Left colon (tissue), 2 donors: Measurements from ENCODE around the gene C4B. TPM values are rescaled to one million over a fixed set of nuclear protein-coding genes. Genes with fewer than 3 reads are reported as not detected.
"Not testable (repeated sequence)": the region's sequence is repeated elsewhere in the genome, so short reads cannot be mapped to it uniquely, and the experiment has no call there.

Source experiments
- ATAC-seq: fragments of 200-7000 bp; cut with Tn5 transposase; one replicate; pipeline ENCODE4 v1.9.1; 2020; ENCODE audit warnings: mild to moderate bottlenecking, moderate library complexity
- DNase-seq, 2 donors: peaks; one replicate each; pipeline ENCODE4 v3.0.0-alpha.2; 2020
- intact Hi-C, 2 donors: fragments of 100-400 bp; cut with DNase I in 1 of 2; cut with micrococcal nuclease in 1 of 2; formaldehyde crosslinking; loops; one replicate each; pipeline versions ENCODE4 v1.11.2 to v1.14.0; 2022; cut with DNase I, micrococcal nuclease
- long read RNA-seq: library from polyadenylated mRNA; unstranded; transcript quantifications from one replicate; pipeline ENCODE4 v2.0.0, GENCODE V29; 2021
- total RNA-seq, 2 donors: library from RNA; stranded (reverse); fragmentation: NEBNext Ultra II Directional; extraction: Animal tissue kit (Norgen Biotek cat#: 25700); gene quantifications; one replicate each; pipeline ENCODE4 v1.2.1, GENCODE V29; 2021
- donor health status: DM: no; HTN: no; CAD: no.
- donor health status: DM: yes; HTN: yes; CAD: no.

Gene C4B
- 10 to 100 TPM in 1 of 2 donors, 1 to 10 TPM in 1; 3.8 to 31.2 TPM for total RNA-seq
- long read RNA-seq, partial matches to known transcripts = 0 of 1 reads
- long read RNA-seq, other reads (novel, unspliced or antisense) = 1 of 1 reads

- DNase-seq, intact Hi-C loops, ATAC-seq: not testable (repeated sequence)
Measured at GRCh38 chr6:32014547-32014946, at the start of gene C4B. TSS of gene C4B (plus strand) at chr6:32014795. CDS start at chr6:32014846, 51 bp downstream.

GRCh38 chr6:31965700-31966099, 48.9 kb upstream of the C4B start:
- intact Hi-C loops = no loop called here
- ATAC-seq (no peak), DNase-seq (no peak)

DNA sequence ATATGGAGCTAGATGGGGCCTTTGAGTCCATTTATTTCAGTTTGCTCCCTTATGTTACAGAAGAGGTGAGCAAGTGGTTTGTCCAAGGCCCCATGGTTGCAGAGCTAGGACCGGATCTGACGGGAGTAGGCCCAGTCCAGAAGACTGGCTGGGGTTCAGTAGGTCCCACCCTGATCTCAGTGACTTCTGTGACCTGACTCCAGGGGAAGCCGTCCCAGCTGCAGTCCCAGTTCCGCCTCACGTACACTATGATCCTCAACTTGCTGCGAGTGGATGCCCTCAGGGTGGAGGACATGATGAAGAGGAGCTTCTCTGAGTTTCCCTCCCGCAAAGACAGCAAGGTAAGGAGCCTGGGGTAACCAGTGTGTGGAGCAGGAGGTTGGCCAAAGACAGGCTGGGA, 48.1 kb upstream of the C4B start:
- no peak for DNase-seq
- intact Hi-C loops = no loop called here
- no peak for ATAC-seq

DNA sequence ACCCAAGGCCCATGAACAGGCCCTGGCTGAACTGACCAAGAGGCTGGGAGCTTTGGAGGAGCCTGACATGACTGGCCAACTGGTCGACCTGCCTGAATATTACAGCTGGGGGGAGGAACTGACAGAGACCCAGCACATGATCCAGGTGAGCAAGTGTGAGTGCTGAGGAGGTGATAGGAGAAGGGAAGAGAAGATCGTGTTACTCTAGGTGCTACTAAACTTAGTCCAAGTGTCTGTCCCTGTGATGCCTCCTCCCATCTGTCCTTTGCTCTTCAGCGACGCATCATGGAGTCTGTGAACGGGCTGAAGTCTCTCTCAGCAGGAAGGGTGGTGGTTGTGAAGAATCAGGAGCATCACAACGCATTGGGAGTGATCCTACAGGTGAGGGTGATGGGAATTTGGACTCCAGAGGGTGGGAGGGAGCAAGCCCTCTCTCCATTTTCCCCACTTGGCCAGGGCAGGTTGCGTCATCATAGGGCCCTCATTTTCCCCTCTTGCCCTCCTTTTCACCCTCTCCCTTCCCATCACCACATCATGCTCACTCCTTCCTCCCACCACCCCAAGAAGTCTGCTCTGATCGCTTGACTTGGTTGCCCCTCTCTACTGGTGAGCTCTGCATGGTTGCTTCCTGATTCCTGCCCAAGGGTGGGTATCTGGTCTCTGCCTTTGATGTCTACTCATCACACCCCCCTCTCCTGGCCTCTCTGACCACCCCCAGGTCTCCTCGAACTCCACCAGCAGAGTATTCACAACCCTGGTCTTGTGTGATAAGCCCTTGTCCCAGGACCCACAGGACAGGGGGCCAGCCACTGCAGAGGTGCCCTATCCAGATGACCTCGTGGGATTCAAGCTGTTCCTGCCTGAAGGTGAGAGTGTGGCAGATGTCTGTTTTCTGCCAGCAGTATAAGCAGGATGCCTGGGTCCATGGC, 47.3 kb upstream of the C4B start:
- DNase-seq (no peak), ATAC-seq (no peak)
- intact Hi-C loops = no loop called here

DNA sequence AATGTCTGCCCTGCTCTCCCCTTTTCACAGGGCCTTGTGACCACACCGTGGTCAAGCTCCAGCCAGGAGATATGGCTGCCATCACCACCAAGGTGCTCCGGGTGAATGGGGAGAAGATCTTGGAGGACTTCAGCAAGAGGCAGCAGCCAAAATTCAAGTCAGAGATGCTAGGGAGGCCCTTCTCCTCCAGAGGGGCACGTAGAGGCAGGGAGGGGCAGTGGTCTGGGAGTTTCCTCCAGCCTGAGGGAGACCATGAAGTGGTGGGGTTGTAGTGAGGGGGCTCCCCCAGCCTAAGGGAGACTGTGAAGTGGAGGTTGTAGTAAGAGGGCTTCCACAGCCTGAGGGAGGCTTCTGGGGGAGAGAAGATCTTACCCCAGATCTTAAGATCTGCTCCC, 46.7 kb upstream of the C4B start:
- DNase-seq = no peak
- intact Hi-C loops = no loop called here
- no peak for ATAC-seq

- DNase-seq = no peak
- no peak for ATAC-seq
- intact Hi-C loops = no loop called here
Measured at GRCh38 chr6:31968326-31968725, 46.3 kb upstream of the C4B start.

DNA sequence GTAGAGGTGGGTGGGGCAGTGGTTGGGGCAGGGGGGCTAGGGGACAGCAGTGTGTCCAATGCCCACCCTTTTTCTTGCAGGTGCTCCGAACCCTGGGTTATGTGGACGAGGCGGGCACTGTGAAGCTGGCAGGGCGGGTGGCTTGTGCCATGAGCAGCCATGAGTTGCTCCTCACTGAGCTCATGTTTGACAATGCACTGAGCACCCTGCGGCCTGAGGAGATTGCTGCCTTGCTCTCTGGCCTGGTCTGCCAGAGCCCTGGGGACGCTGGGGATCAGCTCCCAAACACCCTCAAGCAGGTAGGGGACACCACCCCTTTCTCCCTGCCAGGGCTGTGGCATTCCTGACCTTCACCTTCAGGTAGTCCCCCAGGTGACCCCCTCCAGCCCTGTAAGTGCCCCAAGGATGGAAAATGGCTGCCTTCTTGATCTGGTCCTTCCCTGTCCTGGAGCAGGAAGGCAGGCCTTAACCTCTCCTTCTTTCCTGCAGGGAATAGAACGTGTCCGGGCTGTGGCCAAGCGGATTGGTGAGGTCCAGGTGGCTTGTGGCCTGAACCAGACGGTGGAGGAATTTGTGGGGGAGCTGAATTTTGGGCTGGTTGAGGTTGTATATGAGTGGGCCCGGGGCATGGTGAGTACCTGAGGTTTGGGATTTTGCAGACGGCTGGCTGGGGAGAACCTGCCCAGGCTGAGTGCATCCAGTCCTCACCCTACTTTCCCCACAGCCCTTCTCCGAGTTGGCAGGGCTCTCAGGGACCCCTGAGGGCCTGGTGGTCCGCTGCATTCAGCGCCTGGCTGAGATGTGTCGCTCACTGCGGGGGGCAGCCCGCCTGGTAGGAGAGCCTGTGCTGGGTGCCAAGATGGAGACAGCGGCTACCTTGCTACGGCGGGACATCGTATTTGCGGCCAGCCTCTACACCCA, 45.5 kb upstream of the C4B start:
- intact Hi-C loops = no loop called here
- peak in 1 of 2 donors; percentile 20 for DNase-seq
- ATAC-seq = no peak

DNA sequence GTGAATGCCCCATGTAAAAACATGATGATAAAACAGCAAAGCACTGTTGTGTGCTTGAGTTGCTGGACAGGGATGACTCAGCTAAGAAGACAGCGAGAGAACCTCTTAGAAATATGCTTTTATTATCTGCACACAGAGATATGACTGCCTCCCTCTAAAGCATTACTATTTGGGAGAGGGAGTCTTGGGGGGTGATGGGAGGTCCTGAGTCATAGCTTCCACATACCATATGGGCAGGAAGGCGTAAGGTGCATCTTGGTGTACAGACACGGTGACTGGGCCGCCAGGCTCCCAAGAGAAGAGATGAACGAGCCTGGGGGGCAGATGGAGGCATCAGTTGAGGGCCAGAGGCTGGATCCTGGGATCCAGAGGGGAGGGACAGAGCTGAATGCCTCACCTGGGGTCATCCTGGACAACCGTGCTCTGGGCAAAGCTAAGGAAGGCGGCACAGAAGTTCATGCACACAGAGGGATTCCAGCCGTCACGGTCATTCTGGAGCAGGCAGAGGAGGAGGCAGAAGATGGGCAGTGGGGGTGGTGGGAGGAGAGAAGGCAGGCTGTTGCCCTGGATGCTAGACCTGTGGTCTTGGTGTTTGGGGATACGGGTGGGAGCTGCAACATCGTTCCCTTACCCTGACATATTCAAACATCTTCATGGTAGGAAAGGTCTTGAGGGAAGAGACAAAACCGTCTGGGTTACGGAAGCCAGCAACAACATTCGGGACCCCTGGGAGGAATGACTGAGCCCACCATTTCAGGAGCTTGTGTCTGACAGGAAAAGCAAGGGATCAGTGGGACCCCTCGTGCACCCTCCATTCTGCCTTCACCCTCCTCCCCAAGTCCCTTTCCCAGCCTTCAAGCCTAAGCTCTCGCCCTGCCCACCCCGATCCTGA, 44.6 kb upstream of the C4B start:
- intact Hi-C loops = no loop called here
- DNase-seq = peak in 1 of 2 donors; percentile 12
- no peak for ATAC-seq

GRCh38 chr6:31970604-31971271, 43.9 kb upstream of the C4B start:
- peak in 1 of 2 donors; percentile 25 for DNase-seq
- no peak for ATAC-seq

GRCh38 chr6:31971279-31971992, 43.2 kb upstream of the C4B start:
- DNase-seq (peak; percentile 25 to 26), ATAC-seq (no peak)
- intact Hi-C loops = no loop called here

More at GRCh38 chr6:31970604-31971271, 43.9 kb upstream of the C4B start:
- intact Hi-C loops = no loop called here

DNA sequence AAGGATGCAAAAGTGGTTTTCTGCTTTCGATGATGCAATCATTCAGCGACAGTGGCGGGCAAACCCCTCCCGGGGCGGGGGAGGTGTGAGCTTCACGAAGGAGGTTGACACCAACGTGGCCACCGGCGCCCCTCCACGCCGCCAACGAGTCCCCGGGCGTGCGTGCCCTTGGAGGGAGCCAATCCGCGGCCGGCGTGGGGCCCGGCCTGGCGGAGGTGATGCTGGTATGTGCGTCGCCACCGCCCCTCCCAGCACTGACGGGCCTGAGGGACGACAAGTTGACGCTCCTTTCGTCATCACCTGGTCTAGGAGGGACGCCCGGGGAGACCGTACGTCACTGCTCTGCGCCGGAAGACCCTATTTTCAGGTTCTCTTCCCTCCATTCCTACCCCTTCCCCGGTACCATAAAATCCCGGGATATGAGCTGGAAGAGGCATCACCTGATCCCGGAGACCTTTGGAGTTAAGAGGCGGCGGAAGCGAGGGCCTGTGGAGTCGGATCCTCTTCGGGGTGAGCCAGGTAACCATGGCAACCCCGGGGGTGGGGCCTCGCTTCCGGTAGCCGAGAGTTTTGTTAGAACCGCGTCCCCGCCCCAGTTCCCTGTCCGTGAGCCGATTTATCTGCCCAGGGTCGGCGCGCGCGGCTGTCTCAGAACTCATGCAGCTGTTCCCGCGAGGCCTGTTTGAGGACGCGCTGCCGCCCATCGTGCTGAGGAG, 42.4 kb upstream of the C4B start, which contains the start of gene DXO:
TSS of gene DXO (minus strand) at position 146 of the 716 bp plus-strand sequence. CDS start 463 bp downstream, outside the sequence.
- ATAC-seq (peak; percentile 93), DNase-seq (peak; percentile 97 to 98)
- intact Hi-C loops = no loop called here

GRCh38 chr6:31972709-31973350, 41.8 kb upstream of the C4B start:
- ATAC-seq = no peak
- peak in 1 of 2 donors; percentile 18 for DNase-seq
- intact Hi-C loops = no loop called here

GRCh38 chr6:31976065-31976464, 38.5 kb upstream of the C4B start:
- DNase-seq = peak in 1 of 2 donors; percentile 17
- ATAC-seq, intact Hi-C loops: not testable (repeated sequence)

- ATAC-seq (no peak), DNase-seq (no peak)
- intact Hi-C loops = no loop called here
Measured at GRCh38 chr6:31977816-31978431, 36.7 kb upstream of the C4B start.

DNA sequence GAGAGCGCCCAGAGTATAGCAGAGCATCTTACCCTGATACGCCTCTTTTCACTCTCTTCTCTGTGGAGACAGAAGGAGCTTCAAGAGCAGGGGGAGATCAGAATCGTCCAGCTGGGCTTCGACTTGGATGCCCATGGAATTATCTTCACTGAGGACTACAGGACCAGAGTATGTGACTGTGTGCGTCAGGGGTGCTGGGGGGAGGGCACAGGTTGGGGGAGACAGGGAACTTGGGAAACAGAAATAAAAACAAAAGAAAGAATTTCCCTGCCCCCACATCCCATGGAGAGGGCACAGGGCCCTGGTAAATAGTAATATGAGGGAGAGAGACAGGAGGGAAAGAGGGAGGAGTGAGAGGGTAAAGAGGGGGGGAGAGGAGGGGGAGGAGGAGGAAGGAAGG, 35.8 kb upstream of the C4B start:
- intact Hi-C loops = no loop called here
- no peak for DNase-seq
- ATAC-seq = no peak
